Measurements from ENCODE around the gene PCYT2. TPM values are rescaled to one million over a fixed set of nuclear protein-coding genes. Genes with fewer than 3 reads are reported as not detected.
A peak's percentile ranks its signal among the peaks of the same experiment; 100 is the strongest.

PCYT2 gene
- total RNA-seq, 2 donors from 2014 or later: 10.1 to 26.8 TPM

DNA sequence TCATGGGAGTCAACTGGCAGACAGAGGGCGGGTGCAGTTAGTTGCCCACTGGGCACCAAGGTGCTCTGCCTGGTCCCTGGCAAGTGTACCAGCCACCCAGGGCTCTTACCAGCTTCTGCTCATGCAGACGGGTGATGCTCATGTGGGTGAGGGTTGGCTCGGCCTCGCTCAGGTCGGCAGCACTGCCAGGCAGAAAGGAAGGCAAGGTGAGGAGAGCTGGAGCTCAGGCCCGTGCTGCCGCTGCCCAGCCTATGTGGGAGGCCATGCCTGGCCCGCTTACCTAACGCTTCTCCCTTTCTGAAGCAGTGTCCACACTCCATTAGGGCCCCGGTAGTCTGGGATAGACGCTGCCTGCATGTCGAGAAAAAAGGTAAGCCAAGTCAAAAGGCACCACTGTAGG is 4.1 kb upstream of the PCYT2 start:
- no peak overlapping the region for H3K4me3 Mint-ChIP-seq
- peaks cover 7% of the 10 kb centered on the region for H3K4me1 Mint-ChIP-seq
- H3K36me3 Mint-ChIP-seq (ENCODE audit: low read depth): peaks cover 83% of the 10 kb centered on the region
- no peaks in the 10 kb centered on the region for H3K9me3 Mint-ChIP-seq
- H3K27me3 Mint-ChIP-seq: no peaks in the 10 kb centered on the region
- no peak overlapping the region for H3K27ac Mint-ChIP-seq
- no peak for ATAC-seq (replicated peaks)

GRCh38 chr17:81914103-81914850 is 3.1 kb upstream of the PCYT2 start:
- no peak overlapping the region for H3K27ac Mint-ChIP-seq
- no peaks in the 10 kb centered on the region for H3K9me3 Mint-ChIP-seq
- peaks cover 72% of the 10 kb centered on the region for H3K36me3 Mint-ChIP-seq (ENCODE audit: low read depth)
- no peak overlapping the region for H3K4me3 Mint-ChIP-seq
- H3K27me3 Mint-ChIP-seq: no peaks in the 10 kb centered on the region
- H3K4me1 Mint-ChIP-seq: peaks cover 7% of the 10 kb centered on the region
- ATAC-seq (replicated peaks): no peak

GRCh38 chr17:81913394-81914102 is 2.3 kb upstream of the PCYT2 start:
- ATAC-seq (replicated peaks): no peak
- H3K27me3 Mint-ChIP-seq: no peaks in the 10 kb centered on the region
- no peak overlapping the region for H3K27ac Mint-ChIP-seq
- H3K4me3 Mint-ChIP-seq: no peak overlapping the region
- H3K4me1 Mint-ChIP-seq: peaks cover 7% of the 10 kb centered on the region
- H3K36me3 Mint-ChIP-seq (ENCODE audit: low read depth): peaks cover 65% of the 10 kb centered on the region
- H3K9me3 Mint-ChIP-seq: no peaks in the 10 kb centered on the region

DNA sequence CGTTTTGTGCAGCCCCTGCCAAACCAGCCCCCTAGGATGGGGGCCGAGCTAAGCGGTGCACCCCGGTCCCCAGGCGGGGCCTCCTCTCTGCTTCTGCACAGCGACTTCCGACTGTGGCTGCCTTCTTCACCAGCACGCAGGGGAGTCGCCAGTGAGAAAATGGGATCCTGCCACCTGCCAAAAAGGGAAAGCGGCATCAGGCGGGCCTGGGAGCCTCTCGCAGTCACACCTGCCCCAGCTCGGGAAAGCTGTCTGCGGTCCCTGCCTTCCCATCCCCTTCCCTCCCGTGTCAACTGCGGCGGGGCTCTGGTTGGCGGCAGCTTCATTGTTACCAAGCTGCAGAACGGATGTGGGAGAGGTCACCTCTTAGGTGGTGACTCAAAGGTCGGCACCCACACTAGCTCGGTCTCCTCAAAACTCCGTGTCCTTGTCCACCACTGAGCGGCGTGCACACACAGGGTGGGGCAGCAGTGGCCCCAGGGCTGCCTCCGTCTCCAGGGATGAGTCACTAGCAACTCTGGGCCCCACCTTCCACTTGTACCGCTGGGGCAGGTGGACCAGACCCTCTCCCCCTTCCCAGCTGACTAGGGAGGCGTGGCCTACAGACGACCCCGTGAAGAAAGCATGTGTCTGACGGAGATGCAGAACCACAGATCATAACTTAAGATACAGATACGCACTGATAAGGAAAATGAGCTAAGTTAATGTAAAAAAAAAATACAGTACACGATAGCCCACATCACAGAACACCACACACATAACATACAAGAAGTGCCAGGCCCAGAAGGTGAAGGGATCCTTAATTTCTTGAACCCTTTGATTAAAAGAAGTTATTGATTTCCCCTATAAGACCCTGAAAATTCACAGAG is 1.5 kb upstream of the PCYT2 start:
- Mint-ChIP-seq H3K27me3 (no peaks in the 10 kb centered on the region), H3K4me3 (peak overlapping the region; percentile 52), H3K27ac (no peak overlapping the region), H3K4me1 (peaks cover 7% of the 10 kb centered on the region), H3K36me3 (ENCODE audit: low read depth) (peaks cover 56% of the 10 kb centered on the region), H3K9me3 (no peaks in the 10 kb centered on the region)
- ATAC-seq (replicated peaks): no peak

- Mint-ChIP-seq H3K4me3 (peak overlapping the region; percentile 52), H3K4me1 (peaks cover 3% of the 10 kb centered on the region), H3K36me3 (ENCODE audit: low read depth) (peaks cover 51% of the 10 kb centered on the region), H3K27me3 (no peaks in the 10 kb centered on the region), H3K27ac (no peak overlapping the region), H3K9me3 (no peaks in the 10 kb centered on the region)
- no peak for ATAC-seq (replicated peaks)
Observed at GRCh38 chr17:81911969-81912368, 770 bp upstream of the PCYT2 start.

DNA sequence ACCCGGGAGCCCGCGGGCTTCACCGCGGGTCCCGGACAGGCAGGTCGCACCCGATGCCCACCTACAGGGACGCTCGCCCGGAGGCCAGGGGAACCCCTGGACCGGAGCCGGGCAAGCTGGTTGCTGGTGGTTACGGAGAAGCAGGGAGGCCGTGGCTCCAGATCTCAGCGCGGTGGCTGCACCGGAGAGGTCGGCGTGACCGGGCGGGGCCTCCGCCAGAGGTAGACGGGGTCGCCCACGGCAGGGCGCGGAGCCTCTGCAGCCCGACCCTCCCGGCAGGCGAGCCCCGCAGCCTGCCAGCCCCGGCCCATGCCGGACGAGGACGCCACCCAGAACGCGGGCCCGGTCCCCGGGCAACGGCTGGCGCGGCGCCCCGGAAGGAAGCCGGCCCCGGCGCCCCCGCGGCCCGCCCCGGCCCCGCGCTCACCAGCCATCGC is 341 bp downstream of the PCYT2 start:
- H3K27me3 Mint-ChIP-seq: no peaks in the 10 kb centered on the region
- H3K27ac Mint-ChIP-seq: no peak overlapping the region
- peak; percentile 38 for ATAC-seq (replicated peaks)
- H3K36me3 Mint-ChIP-seq (ENCODE audit: low read depth): peaks cover 40% of the 10 kb centered on the region
- H3K4me3 Mint-ChIP-seq: peak overlapping the region; percentile 67
- H3K9me3 Mint-ChIP-seq: no peaks in the 10 kb centered on the region
- H3K4me1 Mint-ChIP-seq: no peaks in the 10 kb centered on the region

DNA sequence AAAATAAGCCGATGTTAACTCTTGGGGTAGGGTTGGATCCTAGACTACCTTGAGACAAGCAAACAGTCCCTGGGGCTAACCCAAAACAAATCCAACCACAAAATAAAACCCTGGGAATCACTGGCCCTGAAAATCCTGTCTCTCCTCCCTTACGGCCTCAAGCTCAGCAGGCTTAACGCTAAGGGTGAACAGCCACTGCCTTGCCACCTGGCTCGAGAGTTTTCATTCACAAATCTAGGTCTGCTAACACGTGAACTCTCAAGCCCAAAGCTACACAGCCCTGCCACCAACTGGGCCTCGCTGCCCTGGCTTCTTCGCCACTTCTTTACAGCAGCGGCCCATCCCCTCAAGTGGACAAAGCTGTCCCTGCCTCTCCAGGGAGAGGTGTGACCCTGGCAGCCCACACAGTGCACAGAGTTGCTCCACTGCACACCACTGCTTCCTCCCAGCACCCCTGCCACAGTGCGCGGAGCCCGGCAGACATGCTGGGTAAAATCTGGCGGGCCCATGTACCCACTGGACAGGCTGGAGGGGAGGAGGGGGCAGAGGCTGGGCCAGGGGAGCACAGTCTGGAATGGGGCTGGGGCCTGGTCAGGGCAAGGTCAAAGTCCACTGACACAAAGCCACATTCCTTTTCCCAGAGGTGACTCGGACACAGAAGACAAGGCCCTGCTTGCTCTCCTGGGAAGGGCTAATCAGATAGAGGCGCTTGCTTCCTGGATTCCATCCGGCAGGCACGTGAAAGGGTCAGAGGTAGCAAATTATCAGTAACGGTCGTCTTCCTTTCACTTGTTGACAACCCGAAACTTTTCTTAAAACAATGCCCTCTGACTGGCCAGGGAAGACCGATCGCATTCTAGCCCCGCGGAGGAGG is 996 bp downstream of the PCYT2 start:
- peaks cover 33% of the 10 kb centered on the region for H3K36me3 Mint-ChIP-seq (ENCODE audit: low read depth)
- no peaks in the 10 kb centered on the region for H3K9me3 Mint-ChIP-seq
- no peak for ATAC-seq (replicated peaks)
- H3K27ac Mint-ChIP-seq: no peak overlapping the region
- H3K27me3 Mint-ChIP-seq: no peaks in the 10 kb centered on the region
- peak overlapping the region; percentile 67 for H3K4me3 Mint-ChIP-seq
- H3K4me1 Mint-ChIP-seq: no peaks in the 10 kb centered on the region

- Mint-ChIP-seq H3K4me3 (peak overlapping the region; percentile 67), H3K9me3 (no peaks in the 10 kb centered on the region), H3K27me3 (no peaks in the 10 kb centered on the region), H3K4me1 (no peaks in the 10 kb centered on the region), H3K36me3 (ENCODE audit: low read depth) (peaks cover 25% of the 10 kb centered on the region), H3K27ac (no peak overlapping the region)
- no peak for ATAC-seq (replicated peaks)
Observed at GRCh38 chr17:81909231-81909630, 2.0 kb downstream of the PCYT2 start.

DNA sequence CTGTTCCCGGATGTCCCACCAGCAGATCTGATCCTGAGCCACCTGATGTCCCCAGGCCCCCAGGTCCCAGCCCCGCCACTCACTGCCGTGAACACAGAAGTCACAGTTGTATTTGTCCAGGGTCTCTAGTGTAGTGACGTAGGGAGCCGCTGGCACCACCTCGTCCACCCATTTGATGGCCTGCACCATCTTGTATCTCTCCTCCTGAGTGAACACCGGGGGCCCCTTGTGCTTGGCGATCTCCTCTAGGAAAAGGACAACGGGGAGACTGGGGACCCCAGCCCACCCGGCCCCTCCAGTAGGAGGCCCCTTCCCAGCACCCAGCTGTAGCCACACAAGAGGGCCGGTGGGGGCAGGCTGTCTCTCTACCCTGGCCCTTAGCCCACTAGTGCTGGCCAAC is 2.4 kb downstream of the PCYT2 start:
- no peaks in the 10 kb centered on the region for H3K27me3 Mint-ChIP-seq
- no peaks in the 10 kb centered on the region for H3K9me3 Mint-ChIP-seq
- no peak overlapping the region for H3K4me3 Mint-ChIP-seq
- H3K4me1 Mint-ChIP-seq: no peaks in the 10 kb centered on the region
- no peak overlapping the region for H3K27ac Mint-ChIP-seq
- H3K36me3 Mint-ChIP-seq (ENCODE audit: low read depth): peaks cover 22% of the 10 kb centered on the region
- ATAC-seq (replicated peaks): no peak

- Mint-ChIP-seq H3K9me3 (no peaks in the 10 kb centered on the region), H3K27ac (no peak overlapping the region), H3K4me1 (no peaks in the 10 kb centered on the region), H3K27me3 (no peaks in the 10 kb centered on the region), H3K36me3 (ENCODE audit: low read depth) (peaks cover 11% of the 10 kb centered on the region), H3K4me3 (no peak overlapping the region)
- ATAC-seq (replicated peaks): no peak
Observed at GRCh38 chr17:81907219-81908145, 3.7 kb downstream of the PCYT2 start.

DNA sequence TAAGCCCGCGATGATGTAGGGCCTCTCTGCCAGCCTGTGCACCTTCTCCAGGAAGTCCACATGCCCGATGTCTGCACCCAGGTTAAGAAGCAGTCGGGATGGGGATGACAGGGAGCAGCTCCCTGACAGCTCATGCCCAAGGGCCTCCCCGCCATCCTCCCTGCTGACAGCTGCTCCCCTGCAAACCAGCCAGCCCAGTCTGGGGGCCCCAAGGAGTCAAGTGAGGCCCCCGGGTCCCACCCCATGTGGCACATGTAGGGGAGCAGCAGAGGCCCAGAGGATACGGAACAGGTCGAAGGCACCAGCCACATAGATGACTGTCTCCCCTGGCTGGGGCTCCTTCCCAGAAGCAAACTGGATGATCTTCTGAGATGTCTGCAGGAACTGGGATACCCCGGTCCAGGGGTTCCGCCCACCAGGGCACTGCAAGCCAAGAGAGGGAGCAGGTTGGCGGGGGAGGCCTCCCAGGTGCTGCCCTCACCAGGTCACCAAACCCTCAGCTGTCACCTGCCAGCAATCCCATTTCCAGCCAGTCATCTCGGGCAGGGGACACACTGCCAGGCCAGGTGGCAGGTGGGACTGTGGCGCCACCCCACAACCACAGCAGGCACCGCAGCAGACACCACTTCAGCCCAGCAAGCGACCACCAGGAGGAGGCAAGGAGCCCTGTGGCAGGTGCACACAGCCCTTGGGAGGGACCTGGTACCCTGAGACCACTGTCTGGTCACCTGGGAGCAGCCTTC is 4.6 kb downstream of the PCYT2 start:
- H3K36me3 Mint-ChIP-seq (ENCODE audit: low read depth): peaks cover 3% of the 10 kb centered on the region
- H3K27ac Mint-ChIP-seq: no peak overlapping the region
- H3K4me3 Mint-ChIP-seq: no peak overlapping the region
- H3K4me1 Mint-ChIP-seq: no peaks in the 10 kb centered on the region
- no peaks in the 10 kb centered on the region for H3K27me3 Mint-ChIP-seq
- ATAC-seq (replicated peaks): no peak
- no peaks in the 10 kb centered on the region for H3K9me3 Mint-ChIP-seq

DNA sequence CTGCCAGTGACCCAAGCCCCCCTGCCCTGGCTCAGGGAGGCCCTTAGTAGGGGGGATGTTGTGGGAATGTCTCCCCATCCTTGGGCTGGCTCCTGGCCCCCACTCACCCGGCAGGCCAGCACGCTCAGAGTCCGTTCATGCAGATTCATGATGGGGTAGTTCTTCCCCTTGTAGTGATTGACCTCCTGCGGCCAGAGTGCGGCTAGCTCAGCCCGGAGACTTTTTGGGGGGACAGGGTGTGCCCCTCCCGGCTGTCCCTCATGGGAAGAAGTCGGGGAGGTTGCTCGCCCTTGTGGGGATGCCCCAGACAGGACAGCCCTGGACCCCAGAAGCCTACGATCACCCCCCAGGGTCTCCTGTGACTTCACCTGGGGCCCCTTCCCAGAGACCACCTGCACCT is 5.2 kb downstream of the PCYT2 start:
- Mint-ChIP-seq H3K4me1 (peaks cover 4% of the 10 kb centered on the region), H3K9me3 (no peaks in the 10 kb centered on the region), H3K36me3 (ENCODE audit: low read depth) (peaks cover 3% of the 10 kb centered on the region), H3K27me3 (peaks cover 4% of the 10 kb centered on the region), H3K27ac (no peak overlapping the region), H3K4me3 (no peak overlapping the region)
- no peak for ATAC-seq (replicated peaks)

Measured in activated T-helper 17 cell treated with anti-CD3 and anti-CD28 coated beads, Interleukin-2, amount 50 U/mL, for 72 hours (primary cell).